Panc1 (cell line): ENCODE measurements around the gene COA8. TPM values are rescaled to one million over a fixed set of nuclear protein-coding genes. Genes with fewer than 3 reads are reported as not detected.

ENCODE experiments used
- ATAC-seq: fragments of 200-7000 bp; cut with Tn5 transposase; 2 replicates; pipeline ENCODE4 v1.9.1; 2020; ENCODE audit warnings: mild to moderate bottlenecking, moderate library complexity
- BruUV-seq: library from RNA; stranded (reverse); fragments of 400-500 nt; replicated peaks from 2 replicates; lab custom pipeline; 2021; lab: Mats Ljungman, UMichigan
- CTCF ChIA-PET: fragments of 300-600 bp; sonication (Branson Sonifier 250); formaldehyde crosslinking; loops from one replicate; lab custom pipeline; 2022; ENCODE audit warnings: antibody characterized with exemption; lab: Charles Lee
- POLR2A ChIA-PET: fragments of 300-600 bp; sonication (Branson Sonifier 250); formaldehyde crosslinking; loops from one replicate; lab custom pipeline; 2022; ENCODE audit warnings: antibody characterized with exemption; lab: Charles Lee
- DNase-seq: peaks from one replicate; pipeline ENCODE4 v3.0.0-alpha.2; 2010; ENCODE audit warnings: low read depth, low spot score
- H3K27ac ChIP-seq: 2 replicates; pipeline ENCODE4 v1.5.1; 2011; ENCODE audit warnings: mild to moderate bottlenecking, low read length, inconsistent platforms
- H3K27me3 ChIP-seq: fragments of 200-500 bp; sonication (Bioruptor generic); 2 replicates; pipeline ENCODE4 v1.6.0; 2014; ENCODE audit warnings: low read length, inconsistent platforms; ENCODE audit not compliant: control insufficient read depth, insufficient read depth
- H3K36me3 ChIP-seq: fragments of 200-500 bp; sonication (Bioruptor generic); 2 replicates; pipeline ENCODE4 v1.5.1; 2014; ENCODE audit warnings: inconsistent platforms, mild to moderate bottlenecking, low read length, moderate library complexity; ENCODE audit not compliant: control insufficient read depth, insufficient read depth
- H3K4me1 ChIP-seq: 2 replicates; pipeline ENCODE4 v1.5.1; 2011; ENCODE audit warnings: inconsistent platforms, mild to moderate bottlenecking, low read length, moderate library complexity; ENCODE audit not compliant: control insufficient read depth, insufficient read depth
- H3K4me3 ChIP-seq, 2 experiments: 2 replicates each; pipeline ENCODE4 v1.5.1; 2011 to 2012; ENCODE audit warnings: low read depth in 2 of 2, low read length in 2 of 2, mild to moderate bottlenecking in 2 of 2, inconsistent platforms in 1 of 2, moderate library complexity in 1 of 2
- H3K9me3 ChIP-seq: fragments of 200-500 bp; sonication (Bioruptor generic); 2 replicates; pipeline ENCODE4 v1.5.1; 2014; ENCODE audit warnings: low read depth, mild to moderate bottlenecking, inconsistent platforms, low read length, moderate library complexity; ENCODE audit not compliant: control insufficient read depth, insufficient read depth
- POLR2AphosphoS5 ChIP-seq: IDR thresholded peaks from 2 replicates; pipeline ENCODE4 v1.6.1; 2012; ENCODE audit warnings: mild to moderate bottlenecking, low read depth, low read length, moderate library complexity
- SIN3A ChIP-seq: IDR thresholded peaks from 2 replicates; pipeline ENCODE4 v1.6.1; 2012; ENCODE audit warnings: low read depth, mild to moderate bottlenecking, low read length, moderate library complexity, borderline replicate concordance; ENCODE audit not compliant: insufficient read depth
- TCF7L2 ChIP-seq: IDR thresholded peaks from 2 replicates; pipeline ENCODE4 v1.6.1; 2011; ENCODE audit warnings: mild to moderate bottlenecking, low read depth, low read length, inconsistent platforms
- in situ Hi-C: cut with HindIII; loops from 2 replicates; pipeline ENCODE4 v1.10.0; 2016; ENCODE audit warnings: low sequenced_read_pairs, low pct_unique_long_range_greater_than_20kb
- intact Hi-C: fragments of 100-400 bp; cut with micrococcal nuclease; formaldehyde crosslinking; loops from one replicate; pipeline ENCODE4 v1.10.0; 2022; ENCODE audit not compliant: unreplicated experiment
- total RNA-seq: library from RNA; stranded (reverse); gene quantifications from one replicate; pipeline ENCODE4 v1.2.1, GENCODE V29; 2021; ENCODE audit not compliant: unreplicated experiment
- TF ChIP-seq, protein P1 (sequence below), 2 experiments: IDR thresholded peaks; 2 replicates each; pipeline ENCODE4 v1.6.1; 2011 to 2012; ENCODE audit warnings: low read depth in 2 of 2, control low read depth in 1 of 2, low read length in 1 of 2, mild to moderate bottlenecking in 1 of 2, moderate library complexity in 1 of 2; ENCODE audit not compliant: insufficient read depth in 1 of 2
- TF ChIP-seq, protein P2 (sequence below): fragments of 450-650 bp; IDR thresholded peaks from 2 replicates; pipeline ENCODE4 v1.5.1; 2017; ENCODE audit warnings: mild to moderate bottlenecking

COA8 gene
- total RNA-seq, 1 experiment from 2014 or later, result 42.2 TPM

DNA sequence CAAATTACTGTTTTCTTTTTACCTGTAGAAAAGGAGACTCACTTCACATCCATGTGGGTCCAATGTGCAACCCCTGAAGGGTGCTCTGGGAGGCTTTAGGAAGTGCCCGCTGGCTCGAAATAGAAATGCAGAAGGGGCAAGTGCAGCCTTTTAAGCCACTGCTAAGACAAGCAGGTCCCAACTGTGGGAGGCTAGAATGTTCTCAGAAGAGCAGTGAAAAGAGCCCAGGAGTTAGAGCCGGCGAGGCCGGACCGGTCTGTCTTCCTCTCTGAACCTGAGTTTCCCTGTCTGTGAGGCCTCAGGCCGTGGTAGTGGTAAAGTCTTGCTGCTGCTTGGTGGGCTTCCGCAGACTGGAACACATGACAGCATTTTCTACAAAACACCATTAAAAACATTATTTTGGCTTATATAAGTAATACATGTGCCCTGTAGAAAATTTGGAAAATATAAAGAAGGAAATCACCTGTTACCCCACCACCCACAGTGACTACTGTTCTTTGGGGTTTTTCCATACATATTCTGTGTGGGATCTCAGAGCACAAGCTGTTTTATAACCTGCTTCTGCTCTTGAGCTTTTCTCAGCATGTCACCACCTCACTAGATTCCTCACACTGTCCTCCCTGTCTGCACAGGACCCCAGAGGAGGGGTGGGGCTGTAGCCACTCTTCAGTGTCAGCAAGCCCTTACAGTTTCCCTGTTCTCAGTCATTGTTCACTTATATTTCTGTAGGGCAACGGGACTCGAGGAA lies 46.2 kb upstream of the COA8 start:
- in situ Hi-C loops (no loop called here), intact Hi-C loops (no loop called here)
- Histone ChIP-seq H3K4me3 (no peak overlapping the region), H3K9me3 (no peaks in the 10 kb centered on the region), H3K27ac (0 out of 2 replicates have a peak overlapping the region, but pooled peaks have one; percentile 12), H3K36me3 (no peaks in the 10 kb centered on the region; the same call in 1 of the 2 replicates), H3K4me1 (peaks cover 36% of the 10 kb centered on the region), H3K27me3 (no peaks in the 10 kb centered on the region)
- no TSS peak for BruUV-seq
- CTCF ChIA-PET, result no interaction called here
- TF ChIP-seq, protein P1, sequence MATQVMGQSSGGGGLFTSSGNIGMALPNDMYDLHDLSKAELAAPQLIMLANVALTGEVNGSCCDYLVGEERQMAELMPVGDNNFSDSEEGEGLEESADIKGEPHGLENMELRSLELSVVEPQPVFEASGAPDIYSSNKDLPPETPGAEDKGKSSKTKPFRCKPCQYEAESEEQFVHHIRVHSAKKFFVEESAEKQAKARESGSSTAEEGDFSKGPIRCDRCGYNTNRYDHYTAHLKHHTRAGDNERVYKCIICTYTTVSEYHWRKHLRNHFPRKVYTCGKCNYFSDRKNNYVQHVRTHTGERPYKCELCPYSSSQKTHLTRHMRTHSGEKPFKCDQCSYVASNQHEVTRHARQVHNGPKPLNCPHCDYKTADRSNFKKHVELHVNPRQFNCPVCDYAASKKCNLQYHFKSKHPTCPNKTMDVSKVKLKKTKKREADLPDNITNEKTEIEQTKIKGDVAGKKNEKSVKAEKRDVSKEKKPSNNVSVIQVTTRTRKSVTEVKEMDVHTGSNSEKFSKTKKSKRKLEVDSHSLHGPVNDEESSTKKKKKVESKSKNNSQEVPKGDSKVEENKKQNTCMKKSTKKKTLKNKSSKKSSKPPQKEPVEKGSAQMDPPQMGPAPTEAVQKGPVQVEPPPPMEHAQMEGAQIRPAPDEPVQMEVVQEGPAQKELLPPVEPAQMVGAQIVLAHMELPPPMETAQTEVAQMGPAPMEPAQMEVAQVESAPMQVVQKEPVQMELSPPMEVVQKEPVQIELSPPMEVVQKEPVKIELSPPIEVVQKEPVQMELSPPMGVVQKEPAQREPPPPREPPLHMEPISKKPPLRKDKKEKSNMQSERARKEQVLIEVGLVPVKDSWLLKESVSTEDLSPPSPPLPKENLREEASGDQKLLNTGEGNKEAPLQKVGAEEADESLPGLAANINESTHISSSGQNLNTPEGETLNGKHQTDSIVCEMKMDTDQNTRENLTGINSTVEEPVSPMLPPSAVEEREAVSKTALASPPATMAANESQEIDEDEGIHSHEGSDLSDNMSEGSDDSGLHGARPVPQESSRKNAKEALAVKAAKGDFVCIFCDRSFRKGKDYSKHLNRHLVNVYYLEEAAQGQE (IDR thresholded peaks at IDR 0.05; ENCODE audit: insufficient read depth in 1 of 2, low read depth in 2 of 2, low read length in 1 of 2), result no peak
- TF ChIP-seq, protein P2, sequence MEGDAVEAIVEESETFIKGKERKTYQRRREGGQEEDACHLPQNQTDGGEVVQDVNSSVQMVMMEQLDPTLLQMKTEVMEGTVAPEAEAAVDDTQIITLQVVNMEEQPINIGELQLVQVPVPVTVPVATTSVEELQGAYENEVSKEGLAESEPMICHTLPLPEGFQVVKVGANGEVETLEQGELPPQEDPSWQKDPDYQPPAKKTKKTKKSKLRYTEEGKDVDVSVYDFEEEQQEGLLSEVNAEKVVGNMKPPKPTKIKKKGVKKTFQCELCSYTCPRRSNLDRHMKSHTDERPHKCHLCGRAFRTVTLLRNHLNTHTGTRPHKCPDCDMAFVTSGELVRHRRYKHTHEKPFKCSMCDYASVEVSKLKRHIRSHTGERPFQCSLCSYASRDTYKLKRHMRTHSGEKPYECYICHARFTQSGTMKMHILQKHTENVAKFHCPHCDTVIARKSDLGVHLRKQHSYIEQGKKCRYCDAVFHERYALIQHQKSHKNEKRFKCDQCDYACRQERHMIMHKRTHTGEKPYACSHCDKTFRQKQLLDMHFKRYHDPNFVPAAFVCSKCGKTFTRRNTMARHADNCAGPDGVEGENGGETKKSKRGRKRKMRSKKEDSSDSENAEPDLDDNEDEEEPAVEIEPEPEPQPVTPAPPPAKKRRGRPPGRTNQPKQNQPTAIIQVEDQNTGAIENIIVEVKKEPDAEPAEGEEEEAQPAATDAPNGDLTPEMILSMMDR, result no peak
- TF ChIP-seq SIN3A, result no peak
- TF ChIP-seq POLR2AphosphoS5, result no peak
- no peak for TF ChIP-seq TCF7L2
- DNase-seq (no peak), ATAC-seq (no peak)
- POLR2A ChIA-PET, result no interaction called here

DNA sequence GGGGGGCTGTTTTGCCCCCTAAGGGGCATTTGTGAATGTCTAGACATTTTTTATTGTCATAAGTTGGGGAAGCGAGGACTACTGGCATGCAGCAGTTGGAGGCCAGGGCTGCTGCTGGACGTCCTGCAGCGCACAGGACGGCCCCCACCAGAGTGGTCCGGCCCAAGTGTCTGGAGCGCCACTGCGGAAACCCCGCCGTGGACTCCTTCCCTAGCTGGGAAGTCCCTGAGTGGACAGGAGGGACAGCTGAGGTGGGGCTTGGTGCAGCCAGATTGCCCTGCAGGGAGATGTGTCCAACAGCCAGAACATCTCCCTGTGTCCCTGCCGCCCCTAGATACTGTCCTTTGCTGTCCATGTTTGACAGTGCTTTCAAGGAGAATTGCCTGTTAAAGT lies 45.6 kb upstream of the COA8 start:
- POLR2A ChIA-PET, result no interaction called here
- Histone ChIP-seq H3K36me3 (no peaks in the 10 kb centered on the region; the same call in 1 of the 2 replicates), H3K27ac (no peak overlapping the region; the same call in 1 of the 2 replicates), H3K9me3 (no peaks in the 10 kb centered on the region), H3K4me1 (peaks cover 36% of the 10 kb centered on the region), H3K4me3 (no peak overlapping the region), H3K27me3 (no peaks in the 10 kb centered on the region)
- TF ChIP-seq, protein P1 (IDR thresholded peaks at IDR 0.05; ENCODE audit: insufficient read depth in 1 of 2, low read depth in 2 of 2, low read length in 1 of 2), result no peak
- TF ChIP-seq, protein P2, result no peak
- TF ChIP-seq POLR2AphosphoS5 (no peak), SIN3A (no peak), TCF7L2 (no peak)
- in situ Hi-C loops, result no loop called here
- no peak for DNase-seq
- CTCF ChIA-PET, result no interaction called here
- no TSS peak for BruUV-seq
- intact Hi-C loops, result no loop called here
- no peak for ATAC-seq
